ENCODE data around the gene ADAMTS1.

GRCh38 chr21:26788790-26789189 lies 56.4 kb downstream of the ADAMTS1 start:
- TF ChIP-seq, protein P1, sequence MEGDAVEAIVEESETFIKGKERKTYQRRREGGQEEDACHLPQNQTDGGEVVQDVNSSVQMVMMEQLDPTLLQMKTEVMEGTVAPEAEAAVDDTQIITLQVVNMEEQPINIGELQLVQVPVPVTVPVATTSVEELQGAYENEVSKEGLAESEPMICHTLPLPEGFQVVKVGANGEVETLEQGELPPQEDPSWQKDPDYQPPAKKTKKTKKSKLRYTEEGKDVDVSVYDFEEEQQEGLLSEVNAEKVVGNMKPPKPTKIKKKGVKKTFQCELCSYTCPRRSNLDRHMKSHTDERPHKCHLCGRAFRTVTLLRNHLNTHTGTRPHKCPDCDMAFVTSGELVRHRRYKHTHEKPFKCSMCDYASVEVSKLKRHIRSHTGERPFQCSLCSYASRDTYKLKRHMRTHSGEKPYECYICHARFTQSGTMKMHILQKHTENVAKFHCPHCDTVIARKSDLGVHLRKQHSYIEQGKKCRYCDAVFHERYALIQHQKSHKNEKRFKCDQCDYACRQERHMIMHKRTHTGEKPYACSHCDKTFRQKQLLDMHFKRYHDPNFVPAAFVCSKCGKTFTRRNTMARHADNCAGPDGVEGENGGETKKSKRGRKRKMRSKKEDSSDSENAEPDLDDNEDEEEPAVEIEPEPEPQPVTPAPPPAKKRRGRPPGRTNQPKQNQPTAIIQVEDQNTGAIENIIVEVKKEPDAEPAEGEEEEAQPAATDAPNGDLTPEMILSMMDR (IDR thresholded peaks at IDR 0.05 in 4 of 5, conservative IDR thresholded peaks at IDR 0.05 in 1 of 5): no peak
- no peak for TF ChIP-seq POLR2A (IDR thresholded peaks at IDR 0.05)
